NCI-H774 (cell line): Measurements from ENCODE around the gene FBXL3.
"Not testable (repeated sequence)": the region's sequence is repeated elsewhere in the genome, so short reads cannot be mapped to it uniquely, and the experiment has no call there.

Source experiments
- DNase-seq: peaks from one replicate; lab custom pipeline; 2025; lab: John Stamatoyannopoulos, UW

Gene FBXL3

DNA sequence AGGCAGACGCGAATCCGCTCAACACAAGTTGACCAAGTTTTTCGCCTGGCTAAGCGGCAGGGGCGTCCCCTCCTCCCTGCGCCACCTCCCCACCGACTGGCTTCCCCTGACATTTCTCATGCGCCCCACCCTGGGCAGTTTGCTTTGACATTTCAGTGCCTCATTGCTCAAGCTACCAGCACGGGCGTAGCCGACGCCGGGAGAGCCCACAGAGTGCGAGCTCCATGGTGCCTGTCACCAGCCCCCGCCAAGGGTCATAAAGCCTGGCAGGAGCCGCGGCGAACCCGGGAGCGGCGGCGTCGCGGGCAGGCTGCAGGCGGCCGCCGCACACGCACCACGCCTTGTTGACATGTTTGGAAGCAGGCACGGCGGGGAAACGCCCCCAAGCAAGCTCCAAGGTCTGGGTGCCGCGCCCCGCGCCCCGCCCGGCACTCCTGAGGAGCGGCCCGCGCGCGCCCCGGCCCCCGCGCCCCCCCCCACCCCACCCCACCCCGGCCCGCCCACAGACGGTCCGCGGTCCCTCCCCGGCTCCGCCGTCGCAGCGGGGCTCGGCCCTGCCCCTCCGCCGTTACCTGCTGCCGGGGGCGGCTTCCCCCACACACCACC is 601 bp downstream of the FBXL3 start:
- DNase-seq = peak; percentile 13

- DNase-seq = no peak
These were observed 4.6 kb downstream of the FBXL3 start for GRCh38 chr13:77022341-77022740.

DNA sequence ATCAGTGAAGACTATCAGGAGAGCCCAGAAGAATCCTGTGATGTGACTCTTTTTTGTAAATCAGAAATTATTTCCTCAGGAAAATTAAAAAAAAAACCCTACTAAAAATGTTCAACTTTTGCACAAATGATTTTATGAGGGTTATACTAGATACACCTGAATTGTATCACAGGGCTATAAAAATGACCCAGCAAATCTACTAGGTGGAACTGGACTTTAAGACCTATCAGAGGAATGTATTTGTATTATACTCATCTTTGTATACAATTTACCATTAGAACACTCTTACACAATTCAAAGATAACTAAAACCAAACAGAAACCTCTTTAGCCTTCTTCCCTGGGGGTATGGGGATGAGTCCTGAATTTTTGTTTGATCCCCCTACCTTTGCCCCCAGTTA is 7.2 kb downstream of the FBXL3 start:
- no peak for DNase-seq

- no peak for DNase-seq
These were observed 9.9 kb downstream of the FBXL3 start for GRCh38 chr13:77016888-77017623.

- DNase-seq = no peak
These were observed 10.6 kb downstream of the FBXL3 start for GRCh38 chr13:77016251-77016812.

DNA sequence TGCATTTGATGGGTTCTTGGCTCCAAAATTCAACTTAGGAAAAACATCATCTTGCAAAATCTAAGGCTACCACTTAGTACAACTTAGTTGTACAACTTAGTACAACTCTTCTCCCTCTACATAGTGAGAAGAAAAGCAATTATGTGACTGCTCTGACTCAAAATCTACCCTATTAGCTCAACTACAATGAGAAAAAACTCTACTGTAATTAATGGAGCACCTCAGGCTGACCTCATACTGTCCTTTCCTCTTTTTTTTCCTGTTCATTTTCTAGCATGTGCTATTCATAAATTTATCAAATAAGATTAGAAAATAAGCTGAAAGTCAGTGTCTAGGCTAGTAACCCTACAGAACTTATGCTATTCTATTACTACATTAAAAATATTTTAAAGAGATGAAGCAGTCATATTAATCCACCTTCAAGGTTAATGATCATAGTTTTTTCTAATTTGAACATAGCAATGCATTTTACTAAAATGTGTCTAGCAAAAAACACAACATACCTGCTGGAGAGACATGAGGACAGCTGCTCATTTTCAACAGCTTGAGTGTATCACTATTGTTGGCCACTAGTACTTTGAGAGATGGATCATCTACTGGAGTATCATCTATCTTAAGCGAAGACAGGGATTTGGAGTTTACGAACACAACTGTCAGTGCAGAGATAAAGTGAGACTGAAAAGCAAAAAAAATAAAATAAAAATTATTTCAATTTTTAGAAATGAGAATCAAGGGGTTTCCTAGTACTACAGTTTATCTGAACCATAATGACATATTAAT is 11.9 kb downstream of the FBXL3 start:
- no peak for DNase-seq

- DNase-seq = no peak
These were observed 13.0 kb downstream of the FBXL3 start for GRCh38 chr13:77013853-77014542.

GRCh38 chr13:77009719-77010118 is 17.2 kb downstream of the FBXL3 start:
- not testable (repeated sequence) for DNase-seq

DNA sequence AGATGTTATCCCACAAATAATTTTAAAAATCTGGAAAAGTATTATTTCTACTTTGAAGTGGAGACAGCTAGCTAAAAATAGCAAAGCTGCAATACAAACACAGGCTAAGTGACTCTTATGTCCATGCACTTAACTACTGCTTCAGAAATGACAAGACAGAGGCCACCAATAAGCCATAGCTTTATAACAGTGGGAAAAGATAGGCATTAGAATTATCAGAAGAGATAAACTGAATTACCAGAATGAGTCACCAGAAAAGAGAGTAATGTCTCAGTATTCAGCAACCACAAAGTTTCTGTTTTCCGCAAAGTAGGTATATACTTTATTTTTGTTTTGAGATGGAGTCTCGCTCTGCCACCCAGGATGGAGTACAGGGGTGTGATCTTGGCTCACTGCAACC is 17.9 kb downstream of the FBXL3 start:
- DNase-seq = no peak

DNA sequence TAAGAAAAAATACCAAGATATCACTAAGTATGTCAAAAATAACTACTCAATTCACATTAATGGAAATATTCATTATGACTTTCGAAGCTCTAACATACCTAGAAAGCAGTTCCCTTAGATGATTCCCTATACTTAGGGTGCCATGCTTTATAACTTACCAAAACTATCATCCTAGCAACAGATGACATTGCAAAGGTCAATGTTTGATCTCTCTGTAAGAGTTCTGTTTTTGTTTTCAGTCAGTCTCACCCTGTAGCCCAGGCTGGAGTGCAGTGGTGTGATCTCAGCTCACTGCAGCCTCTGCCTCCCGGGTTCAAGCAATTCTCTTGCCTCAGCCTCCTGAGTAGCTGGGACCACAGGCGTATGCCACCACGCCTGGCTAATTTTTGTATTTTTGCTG is 18.6 kb downstream of the FBXL3 start:
- DNase-seq = not testable (repeated sequence)

GRCh38 chr13:77002590-77003190 is 24.3 kb downstream of the FBXL3 start:
- DNase-seq = no peak

- DNase-seq = no peak
These were observed 24.9 kb downstream of the FBXL3 start for GRCh38 chr13:77001963-77002587.

- no peak for DNase-seq
These were observed 25.4 kb downstream of the FBXL3 start for GRCh38 chr13:77001540-77001939.

DNA sequence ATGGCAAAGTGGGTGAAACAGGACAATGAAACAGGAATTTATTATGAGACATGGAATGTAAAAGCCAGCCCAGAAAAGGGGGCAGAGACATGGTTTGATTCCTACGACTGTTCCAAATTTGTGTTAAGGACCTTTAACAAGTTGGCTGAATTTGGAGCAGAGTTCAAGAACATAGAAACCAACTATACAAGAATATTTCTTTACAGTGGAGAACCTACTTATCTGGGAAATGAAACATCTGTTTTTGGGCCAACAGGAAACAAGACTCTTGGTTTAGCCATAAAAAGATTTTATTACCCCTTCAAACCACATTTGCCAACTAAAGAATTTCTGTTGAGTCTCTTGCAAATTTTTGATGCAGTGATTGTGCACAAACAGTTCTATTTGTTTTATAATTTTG is 26.5 kb downstream of the FBXL3 start:
- no peak for DNase-seq

GRCh38 chr13:76994281-76994680 is 32.7 kb downstream of the FBXL3 start:
- DNase-seq = no peak

DNA sequence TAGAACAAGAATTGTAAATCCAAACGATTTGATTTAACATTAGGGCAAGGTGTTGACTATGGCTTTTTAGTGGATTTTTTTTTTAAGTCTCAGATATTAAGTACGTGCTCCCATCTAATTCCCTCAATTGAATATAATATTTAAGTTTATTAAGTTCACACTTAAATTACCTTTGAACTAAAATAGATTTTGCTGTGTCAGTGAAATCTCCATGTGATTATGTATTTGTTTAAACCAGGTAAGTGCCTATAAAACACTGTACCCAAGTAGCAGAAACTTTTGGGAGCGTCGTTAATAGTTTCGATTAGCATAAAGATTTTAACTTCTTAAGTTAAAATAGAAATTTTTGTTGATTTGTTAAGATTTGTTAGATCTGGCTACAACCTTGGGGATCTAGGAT is 33.5 kb downstream of the FBXL3 start:
- no peak for DNase-seq

- no peak for DNase-seq
These were observed 33.9 kb downstream of the FBXL3 start for GRCh38 chr13:76993021-76993420.

- no peak for DNase-seq
These were observed 34.4 kb downstream of the FBXL3 start for GRCh38 chr13:76992548-76993001.

- peak; percentile 82 for DNase-seq
These were observed 35.0 kb downstream of the FBXL3 start, which contains the start of gene CLN5 for GRCh38 chr13:76991796-76992547. TSS of gene CLN5 (plus strand) at chr13:76992081. CDS start at chr13:76992099, 18 bp downstream.

DNA sequence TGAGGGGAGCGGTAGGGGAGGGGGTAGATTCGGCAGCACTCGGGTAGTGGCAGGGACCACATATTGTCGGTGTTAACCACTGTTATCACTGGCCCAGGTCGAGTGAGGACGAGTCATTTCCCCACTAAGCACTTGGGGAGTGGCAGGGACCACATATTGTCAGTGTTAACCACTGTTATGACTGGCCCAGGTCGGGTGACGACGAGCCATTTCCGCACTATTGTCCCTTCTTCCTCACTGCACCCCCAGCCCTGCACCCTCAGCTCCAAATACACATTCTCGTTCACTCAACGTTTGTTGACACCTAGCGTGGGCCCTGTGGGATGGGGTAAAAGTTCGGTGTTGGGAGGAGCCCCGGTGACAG is 35.5 kb downstream of the FBXL3 start:
- no peak for DNase-seq
